Liver (tissue), 9 donors: ENCODE results near the gene ADGRD1. TPM values are rescaled to one million over a fixed set of nuclear protein-coding genes. Genes with fewer than 3 reads are reported as not detected.

Experiments used
- DNase-seq: peaks from one replicate; pipeline ENCODE4 v3.0.0-alpha.2; 2017; ENCODE audit warnings: low spot score
- H3K27ac ChIP-seq, 2 donors: one replicate each; pipeline ENCODE4 v1.7.0; 2013; ENCODE audit warnings: inconsistent platforms in 2 of 2, low read length in 2 of 2, control low read depth in 1 of 2, low read depth in 1 of 2, mild to moderate bottlenecking in 1 of 2
- H3K27me3 ChIP-seq, 4 donors: one replicate each; pipeline versions ENCODE4 v1.6.1 to v1.7.0; 2013; ENCODE audit warnings: low read length in 3 of 4, inconsistent platforms in 1 of 4, mild to moderate bottlenecking in 1 of 4, moderate library complexity in 1 of 4; ENCODE audit not compliant: control insufficient read depth in 4 of 4, insufficient read depth in 4 of 4
- H3K36me3 ChIP-seq, 4 donors: one replicate each; pipeline versions ENCODE4 v1.6.1 to v1.7.0; 2013; ENCODE audit warnings: low read length in 3 of 4, mild to moderate bottlenecking in 3 of 4, low read depth in 1 of 4, moderate library complexity in 1 of 4; ENCODE audit not compliant: control insufficient read depth in 4 of 4, insufficient read depth in 3 of 4
- H3K4me1 ChIP-seq, 4 donors: one replicate each; pipeline versions ENCODE4 v1.6.1 to v1.7.0; 2013; ENCODE audit warnings: low read length in 3 of 4, mild to moderate bottlenecking in 3 of 4, moderate library complexity in 1 of 4; ENCODE audit not compliant: control insufficient read depth in 4 of 4, insufficient read depth in 4 of 4
- H3K4me3 ChIP-seq, 3 donors: one replicate each; pipeline versions ENCODE4 v1.6.1 to v1.7.0; 2013; ENCODE audit warnings: low read length in 3 of 3, control low read depth in 1 of 3, low read depth in 1 of 3, mild to moderate bottlenecking in 1 of 3
- H3K9ac ChIP-seq, 2 donors: one replicate each; pipeline ENCODE4 v1.7.0; 2013; ENCODE audit warnings: low read length in 2 of 2, mild to moderate bottlenecking in 2 of 2, moderate library complexity in 2 of 2, control low read depth in 1 of 2, low read depth in 1 of 2
- H3K9me3 ChIP-seq, 4 donors: one replicate each; pipeline versions ENCODE4 v1.6.1 to v1.7.0; 2013; ENCODE audit warnings: low read length in 3 of 4; ENCODE audit not compliant: control insufficient read depth in 4 of 4
- EGR1 ChIP-seq, 2 donors: IDR thresholded peaks; 2 replicates each; pipeline ENCODE4 v1.6.1; 2016 to 2018; ENCODE audit warnings: antibody characterized with exemption in 2 of 2, low read depth in 2 of 2
- FOXA1 ChIP-seq: IDR thresholded peaks from 2 replicates; pipeline ENCODE4 v1.6.1; 2016; ENCODE audit warnings: antibody characterized with exemption
- FOXA2 ChIP-seq: IDR thresholded peaks from 2 replicates; pipeline ENCODE4 v1.6.1; 2016; ENCODE audit warnings: antibody characterized with exemption
- GABPA ChIP-seq, 2 donors: IDR thresholded peaks in 1 of 2; conservative IDR thresholded peaks in 1 of 2; 2 replicates each; pipeline ENCODE4 v1.6.1; 2016; ENCODE audit warnings: antibody characterized with exemption in 2 of 2, mild to moderate bottlenecking in 1 of 2, moderate library complexity in 1 of 2
- HNF4A ChIP-seq, 2 donors: conservative IDR thresholded peaks; 2 replicates each; pipeline ENCODE4 v1.6.1; 2016; ENCODE audit warnings: antibody characterized with exemption in 2 of 2, mild to moderate bottlenecking in 2 of 2
- HNF4G ChIP-seq: IDR thresholded peaks from 2 replicates; pipeline ENCODE4 v1.6.1; 2016; ENCODE audit warnings: antibody characterized with exemption
- JUND ChIP-seq, 2 donors: IDR thresholded peaks; 2 replicates each; pipeline ENCODE4 v1.6.1; 2016; ENCODE audit warnings: antibody characterized with exemption in 2 of 2
- MAX ChIP-seq: IDR thresholded peaks from 2 replicates; pipeline ENCODE4 v1.6.1; 2016; ENCODE audit warnings: antibody characterized with exemption
- NR2F2 ChIP-seq: IDR thresholded peaks from 2 replicates; pipeline ENCODE4 v1.6.1; 2016; ENCODE audit warnings: antibody characterized with exemption
- RAD21 ChIP-seq, 2 donors: IDR thresholded peaks; 2 replicates each; pipeline ENCODE4 v1.6.1; 2016; ENCODE audit warnings: antibody characterized with exemption in 2 of 2, mild to moderate bottlenecking in 2 of 2
- RXRA ChIP-seq, 2 donors: IDR thresholded peaks; 2 replicates each; pipeline ENCODE4 v1.6.1; 2017 to 2018; ENCODE audit warnings: antibody characterized with exemption in 2 of 2, mild to moderate bottlenecking in 1 of 2
- SP1 ChIP-seq: IDR thresholded peaks from 2 replicates; pipeline ENCODE4 v1.6.1; 2018; ENCODE audit warnings: antibody characterized with exemption, mild to moderate bottlenecking
- YY1 ChIP-seq: IDR thresholded peaks from 2 replicates; pipeline ENCODE4 v1.6.1; 2016; ENCODE audit warnings: antibody characterized with exemption, mild to moderate bottlenecking
- WGBS: extraction: QIAGEN DNeasy Blood & Tissue Kit; methylation state at CpG from one replicate; pipeline ENCODE4 v1.1.7; 2013; 5-methylcytosine and 5-hydroxymethylcytosine counted together
- polyA plus RNA-seq, 2 donors: library from polyadenylated mRNA; stranded (reverse) in 1 of 2; unstranded in 1 of 2; fragments of 200-250 nt in 1 of 2; fragments of >200 nt in 1 of 2; fragmentation: Nextera tagmentation in 1 of 2; extraction: Ambion mirVana in 1 of 2; gene quantifications; one replicate each; pipeline versions ENCODE4 v1.2.1 to v1.2.3, GENCODE V29; 2013 to 2015
- total RNA-seq, 2 donors: library from RNA; depleted of rRNA; stranded (reverse); fragments of >200 nt; gene quantifications; one replicate each; pipeline ENCODE4 v1.2.3, GENCODE V29; 2014
- TF ChIP-seq, protein P1 (sequence below): fragments of 150-350 bp; IDR thresholded peaks from 2 replicates; pipeline ENCODE4 v1.5.1; 2017; ENCODE audit warnings: improper control_type of control experiment, low read depth, low read length; ENCODE audit not compliant: missing input control
- TF ChIP-seq, protein P2 (sequence below): IDR thresholded peaks from 2 replicates; pipeline ENCODE4 v1.6.1; 2016; ENCODE audit warnings: antibody characterized with exemption
- TF ChIP-seq, protein P3 (sequence below): IDR thresholded peaks from 2 replicates; pipeline ENCODE4 v1.6.1; 2016; ENCODE audit warnings: antibody characterized with exemption, mild to moderate bottlenecking
- donor health status: healthy.
- donor health status: healthy.
- donor health status: healthy.
- donor health status: healthy.
- donor health status: healthy.

ADGRD1 gene
- total and polyA plus RNA-seq, 4 donors, result 2.7 to 7.1 (median 4.6) TPM

GRCh38 chr12:131137009-131137835 lies 183.5 kb downstream of the ADGRD1 start:
- no peaks in the 10 kb centered on the region for H3K4me1 ChIP-seq
- no peak overlapping the region for H3K4me3 ChIP-seq
- DNase-seq, result no peak
- H3K9me3 ChIP-seq, result no peaks in the 10 kb centered on the region
- no peak for TF ChIP-seq FOXA1
- no peaks in the 10 kb centered on the region for H3K36me3 ChIP-seq
- WGBS, result 89% methylated on average over 25 of the region's 25 CpGs
- no peak overlapping the region for H3K9ac ChIP-seq
- H3K27ac ChIP-seq, result no peak overlapping the region
- H3K27me3 ChIP-seq, result no peaks in the 10 kb centered on the region

DNA sequence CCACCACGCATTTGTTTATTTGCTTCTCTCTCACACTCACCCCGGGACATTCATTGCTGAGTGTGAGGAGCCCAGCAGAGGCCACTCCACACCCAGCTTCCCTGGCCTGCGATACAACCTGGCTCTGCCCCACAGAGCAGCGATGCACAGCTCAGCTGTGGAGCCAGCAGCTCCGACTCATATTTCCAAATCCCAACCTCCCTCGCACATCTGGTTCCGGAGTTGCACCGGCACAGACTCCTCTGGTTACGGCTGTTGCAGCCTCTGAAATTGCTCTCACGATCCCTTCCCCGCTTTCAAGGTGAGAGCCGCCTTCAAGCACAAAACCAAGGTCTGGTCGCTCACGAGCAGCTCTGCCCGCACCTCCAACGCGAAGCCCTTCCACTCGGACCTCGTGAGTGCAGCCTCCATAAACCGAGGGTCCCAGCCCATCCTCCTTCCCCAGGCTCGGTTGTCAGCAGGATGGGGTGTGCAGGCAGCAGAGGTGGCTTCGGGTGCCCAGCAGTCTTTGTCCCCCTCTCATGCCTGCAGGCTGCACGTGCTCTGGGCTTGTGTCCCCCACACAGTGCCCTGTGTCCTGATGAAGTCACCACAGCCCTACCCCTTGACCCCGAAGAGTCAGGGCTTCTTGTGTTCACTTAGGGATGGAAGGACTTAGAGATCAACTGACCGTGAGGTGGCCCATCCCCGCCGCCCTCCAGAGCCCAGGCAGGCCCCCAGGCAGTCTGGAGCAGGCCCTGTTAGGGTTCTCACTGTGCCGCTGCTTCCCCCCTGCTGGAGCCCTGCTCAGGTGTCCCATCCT lies 184.3 kb downstream of the ADGRD1 start:
- H3K4me3 ChIP-seq, result no peak overlapping the region
- no peaks in the 10 kb centered on the region for H3K9me3 ChIP-seq
- H3K9ac ChIP-seq, result no peak overlapping the region
- H3K27me3 ChIP-seq, result no peaks in the 10 kb centered on the region
- no peaks in the 10 kb centered on the region for H3K36me3 ChIP-seq
- no peak for DNase-seq
- WGBS, result 84% methylated on average over 28 of the region's 28 CpGs
- no peaks in the 10 kb centered on the region for H3K4me1 ChIP-seq
- H3K27ac ChIP-seq, result no peak overlapping the region
- TF ChIP-seq GABPA (IDR thresholded peaks at IDR 0.05 in 1 of 2, conservative IDR thresholded peaks at IDR 0.05 in 1 of 2) (no peak), NR2F2 (no peak), HNF4A (conservative IDR thresholded peaks at IDR 0.05) (no peak), HNF4G (no peak), JUND (IDR thresholded peaks at IDR 0.05) (no peak), MAX (no peak)

GRCh38 chr12:131138638-131139362 lies 185.1 kb downstream of the ADGRD1 start:
- Histone ChIP-seq H3K27me3 (no peaks in the 10 kb centered on the region), H3K4me1 (no peaks in the 10 kb centered on the region), H3K9ac (no peak overlapping the region), H3K27ac (no peak overlapping the region), H3K4me3 (no peak overlapping the region), H3K36me3 (no peaks in the 10 kb centered on the region), H3K9me3 (no peaks in the 10 kb centered on the region)
- 92% methylated on average over 34 of the region's 34 CpGs for WGBS
- no peak for DNase-seq
- TF ChIP-seq NR2F2, result no peak
- no peak for TF ChIP-seq GABPA (IDR thresholded peaks at IDR 0.05 in 1 of 2, conservative IDR thresholded peaks at IDR 0.05 in 1 of 2)
- no peak for TF ChIP-seq YY1
- no peak for TF ChIP-seq HNF4A (conservative IDR thresholded peaks at IDR 0.05)
- no peak for TF ChIP-seq EGR1 (IDR thresholded peaks at IDR 0.05; ENCODE audit: low read depth in 2 of 2)
- no peak for TF ChIP-seq FOXA1
- TF ChIP-seq, protein P1, sequence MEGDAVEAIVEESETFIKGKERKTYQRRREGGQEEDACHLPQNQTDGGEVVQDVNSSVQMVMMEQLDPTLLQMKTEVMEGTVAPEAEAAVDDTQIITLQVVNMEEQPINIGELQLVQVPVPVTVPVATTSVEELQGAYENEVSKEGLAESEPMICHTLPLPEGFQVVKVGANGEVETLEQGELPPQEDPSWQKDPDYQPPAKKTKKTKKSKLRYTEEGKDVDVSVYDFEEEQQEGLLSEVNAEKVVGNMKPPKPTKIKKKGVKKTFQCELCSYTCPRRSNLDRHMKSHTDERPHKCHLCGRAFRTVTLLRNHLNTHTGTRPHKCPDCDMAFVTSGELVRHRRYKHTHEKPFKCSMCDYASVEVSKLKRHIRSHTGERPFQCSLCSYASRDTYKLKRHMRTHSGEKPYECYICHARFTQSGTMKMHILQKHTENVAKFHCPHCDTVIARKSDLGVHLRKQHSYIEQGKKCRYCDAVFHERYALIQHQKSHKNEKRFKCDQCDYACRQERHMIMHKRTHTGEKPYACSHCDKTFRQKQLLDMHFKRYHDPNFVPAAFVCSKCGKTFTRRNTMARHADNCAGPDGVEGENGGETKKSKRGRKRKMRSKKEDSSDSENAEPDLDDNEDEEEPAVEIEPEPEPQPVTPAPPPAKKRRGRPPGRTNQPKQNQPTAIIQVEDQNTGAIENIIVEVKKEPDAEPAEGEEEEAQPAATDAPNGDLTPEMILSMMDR, result no peak
- no peak for TF ChIP-seq JUND (IDR thresholded peaks at IDR 0.05)
- TF ChIP-seq, protein P2, sequence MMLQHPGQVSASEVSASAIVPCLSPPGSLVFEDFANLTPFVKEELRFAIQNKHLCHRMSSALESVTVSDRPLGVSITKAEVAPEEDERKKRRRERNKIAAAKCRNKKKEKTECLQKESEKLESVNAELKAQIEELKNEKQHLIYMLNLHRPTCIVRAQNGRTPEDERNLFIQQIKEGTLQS, result no peak
- no peak for TF ChIP-seq RXRA (IDR thresholded peaks at IDR 0.05)
- TF ChIP-seq RAD21 (IDR thresholded peaks at IDR 0.05), result no peak
- TF ChIP-seq FOXA2, result no peak
- no peak for TF ChIP-seq MAX
- no peak for TF ChIP-seq HNF4G
- TF ChIP-seq, protein P3, sequence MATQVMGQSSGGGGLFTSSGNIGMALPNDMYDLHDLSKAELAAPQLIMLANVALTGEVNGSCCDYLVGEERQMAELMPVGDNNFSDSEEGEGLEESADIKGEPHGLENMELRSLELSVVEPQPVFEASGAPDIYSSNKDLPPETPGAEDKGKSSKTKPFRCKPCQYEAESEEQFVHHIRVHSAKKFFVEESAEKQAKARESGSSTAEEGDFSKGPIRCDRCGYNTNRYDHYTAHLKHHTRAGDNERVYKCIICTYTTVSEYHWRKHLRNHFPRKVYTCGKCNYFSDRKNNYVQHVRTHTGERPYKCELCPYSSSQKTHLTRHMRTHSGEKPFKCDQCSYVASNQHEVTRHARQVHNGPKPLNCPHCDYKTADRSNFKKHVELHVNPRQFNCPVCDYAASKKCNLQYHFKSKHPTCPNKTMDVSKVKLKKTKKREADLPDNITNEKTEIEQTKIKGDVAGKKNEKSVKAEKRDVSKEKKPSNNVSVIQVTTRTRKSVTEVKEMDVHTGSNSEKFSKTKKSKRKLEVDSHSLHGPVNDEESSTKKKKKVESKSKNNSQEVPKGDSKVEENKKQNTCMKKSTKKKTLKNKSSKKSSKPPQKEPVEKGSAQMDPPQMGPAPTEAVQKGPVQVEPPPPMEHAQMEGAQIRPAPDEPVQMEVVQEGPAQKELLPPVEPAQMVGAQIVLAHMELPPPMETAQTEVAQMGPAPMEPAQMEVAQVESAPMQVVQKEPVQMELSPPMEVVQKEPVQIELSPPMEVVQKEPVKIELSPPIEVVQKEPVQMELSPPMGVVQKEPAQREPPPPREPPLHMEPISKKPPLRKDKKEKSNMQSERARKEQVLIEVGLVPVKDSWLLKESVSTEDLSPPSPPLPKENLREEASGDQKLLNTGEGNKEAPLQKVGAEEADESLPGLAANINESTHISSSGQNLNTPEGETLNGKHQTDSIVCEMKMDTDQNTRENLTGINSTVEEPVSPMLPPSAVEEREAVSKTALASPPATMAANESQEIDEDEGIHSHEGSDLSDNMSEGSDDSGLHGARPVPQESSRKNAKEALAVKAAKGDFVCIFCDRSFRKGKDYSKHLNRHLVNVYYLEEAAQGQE, result no peak
- no peak for TF ChIP-seq SP1
